Stimulated activated CD4-positive, alpha-beta T cell treated with anti-CD3 and anti-CD28 coated beads, TNF-alpha, amount 100 ng/mL, for 24 hours (primary cell): ENCODE data around the gene SMG7.

ENCODE experiments used
- DNase-seq, 3 experiments: peaks; one replicate each; pipeline ENCODE4 v3.0.0-alpha.2; 2020; ENCODE audit warnings: low read depth in 3 of 3

The SMG7 gene

GRCh38 chr1:183565261-183565660 is 93.0 kb downstream of the SMG7 start:
- DNase-seq: no peak

DNA sequence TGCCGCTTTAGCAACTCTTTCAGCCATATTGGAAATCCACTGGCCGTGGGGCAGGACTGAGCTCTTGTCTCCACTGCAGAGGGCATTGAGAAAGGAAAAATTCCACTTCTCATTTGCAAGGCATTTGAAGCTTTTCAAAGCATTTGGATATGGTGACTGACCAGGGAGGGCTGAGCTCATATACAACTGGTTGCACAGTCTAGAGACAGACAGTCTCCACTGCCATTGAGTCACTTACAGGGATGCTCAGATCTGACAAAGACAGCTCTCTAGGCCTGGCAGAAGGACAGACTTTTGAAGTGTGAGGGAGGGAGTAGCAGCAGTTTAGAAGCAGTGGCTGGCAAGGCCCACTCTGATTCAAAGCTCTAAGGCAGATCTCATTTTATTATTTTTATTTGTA is 93.7 kb downstream of the SMG7 start:
- DNase-seq: no peak

DNA sequence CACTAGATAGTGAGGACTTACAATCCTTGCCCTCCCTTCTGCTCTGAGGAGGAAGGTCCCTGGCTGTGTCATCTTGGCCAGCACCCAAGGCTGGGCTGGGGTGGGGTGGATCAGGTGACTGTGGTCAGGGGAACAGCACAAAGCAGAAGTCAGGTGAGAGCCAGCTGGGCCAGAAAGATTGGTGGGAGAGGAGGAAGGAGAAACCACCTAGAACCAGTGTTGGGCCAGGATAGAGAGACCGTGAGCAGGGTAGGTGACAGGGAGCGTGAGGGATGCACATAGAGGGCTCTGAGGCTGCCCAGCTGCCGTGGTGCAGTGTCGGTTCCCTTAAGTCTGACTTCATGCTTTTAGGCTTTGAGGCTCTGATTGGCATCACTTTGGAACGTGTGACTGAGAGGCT is 95.3 kb downstream of the SMG7 start:
- DNase-seq: no peak

DNA sequence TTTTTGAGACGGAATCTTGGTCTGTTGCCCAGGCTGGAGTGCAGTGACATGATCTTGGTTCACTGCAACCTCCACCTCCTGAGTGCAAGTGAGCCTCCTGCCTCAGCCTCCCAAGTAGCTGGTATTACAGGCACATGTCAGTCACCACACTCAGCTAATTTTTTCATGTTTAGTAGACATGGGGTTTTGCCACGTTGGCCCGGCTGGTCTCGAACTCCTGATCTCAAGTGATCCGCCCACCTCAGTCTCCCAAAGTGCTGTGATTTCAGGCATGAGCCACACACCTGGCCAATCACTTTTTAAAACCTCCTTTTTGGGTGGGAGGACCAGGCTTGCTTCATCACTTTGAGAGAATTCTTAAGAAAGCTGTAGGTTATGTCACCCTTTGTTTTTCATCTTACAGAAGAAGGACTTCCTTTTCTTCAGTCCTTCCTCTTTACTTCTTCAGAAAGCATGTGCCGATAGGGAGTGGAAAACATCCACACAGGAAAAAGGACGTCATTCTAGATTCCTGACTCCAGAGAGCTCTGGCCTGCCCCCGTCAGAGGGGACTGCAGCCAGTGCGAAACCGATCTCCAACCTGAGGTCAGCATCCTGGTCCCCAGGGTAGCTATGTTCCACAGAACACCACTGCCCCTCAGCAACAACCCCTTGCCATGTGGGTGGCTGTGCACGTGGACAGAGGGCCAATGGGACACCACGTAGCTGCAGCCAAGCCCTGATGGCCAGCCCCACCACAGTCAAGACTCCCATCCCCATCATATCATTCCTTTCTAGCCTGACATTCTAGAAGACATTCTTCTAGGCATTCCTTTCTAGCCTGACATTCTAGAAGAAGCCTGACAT is 96.1 kb downstream of the SMG7 start:
- DNase-seq: no peak

DNA sequence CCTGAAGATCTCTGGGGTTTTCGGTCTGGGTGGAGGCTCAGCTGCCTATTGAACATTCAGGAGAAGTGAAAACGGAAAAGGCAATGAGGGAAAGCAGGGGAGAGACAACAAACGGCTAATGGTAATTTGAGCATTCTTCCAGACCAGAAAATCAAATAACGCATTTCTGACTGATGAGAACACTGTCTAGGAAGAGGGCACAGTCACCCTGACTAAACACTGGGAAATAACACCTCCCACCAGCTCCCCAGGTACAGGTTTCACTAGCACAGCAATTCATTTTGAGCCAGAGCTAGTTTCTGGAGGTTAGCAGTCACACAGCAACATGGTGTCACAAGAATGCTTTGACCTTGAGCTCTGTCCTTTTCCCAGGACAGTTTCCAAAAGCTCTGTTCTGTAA is 96.8 kb downstream of the SMG7 start:
- no peak for DNase-seq

DNA sequence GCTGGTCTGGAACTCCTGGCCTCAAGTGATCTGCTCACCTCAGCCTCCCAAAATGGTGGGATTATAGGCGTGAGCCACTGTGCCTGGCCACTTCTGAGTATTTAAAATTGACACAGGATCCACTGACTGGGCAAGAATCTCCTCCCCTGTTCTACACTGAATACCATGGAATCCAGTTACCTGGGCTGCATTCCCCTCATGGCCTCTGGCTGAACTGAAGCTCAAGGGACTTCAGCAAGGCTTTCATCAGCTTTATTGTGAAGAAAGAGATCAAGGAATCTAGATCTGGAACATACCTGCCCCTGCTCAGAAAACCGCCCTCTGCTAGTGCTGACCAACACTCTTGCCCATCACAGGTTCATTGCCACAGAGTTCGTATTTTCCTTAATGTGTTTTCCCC is 97.5 kb downstream of the SMG7 start:
- DNase-seq: no peak

DNA sequence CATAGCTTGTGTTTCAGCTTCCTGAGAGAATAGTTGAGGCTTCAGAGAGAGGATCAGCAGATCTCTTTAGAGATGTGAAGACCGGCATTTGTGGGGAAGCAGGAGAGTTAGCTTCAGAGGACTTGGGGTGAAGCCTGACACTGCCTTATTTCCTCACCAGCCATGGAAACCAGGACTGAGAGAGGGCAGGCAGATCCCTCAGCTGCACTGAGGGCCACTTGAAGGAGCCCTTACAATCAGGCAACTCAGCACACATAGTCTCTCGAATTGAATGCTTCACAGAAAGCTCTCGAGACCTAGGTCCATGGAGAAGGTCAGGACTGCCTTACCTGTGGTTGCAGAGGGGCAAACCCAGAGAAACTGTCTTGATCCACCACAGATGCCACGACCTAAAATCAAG is 98.2 kb downstream of the SMG7 start:
- no peak for DNase-seq

DNA sequence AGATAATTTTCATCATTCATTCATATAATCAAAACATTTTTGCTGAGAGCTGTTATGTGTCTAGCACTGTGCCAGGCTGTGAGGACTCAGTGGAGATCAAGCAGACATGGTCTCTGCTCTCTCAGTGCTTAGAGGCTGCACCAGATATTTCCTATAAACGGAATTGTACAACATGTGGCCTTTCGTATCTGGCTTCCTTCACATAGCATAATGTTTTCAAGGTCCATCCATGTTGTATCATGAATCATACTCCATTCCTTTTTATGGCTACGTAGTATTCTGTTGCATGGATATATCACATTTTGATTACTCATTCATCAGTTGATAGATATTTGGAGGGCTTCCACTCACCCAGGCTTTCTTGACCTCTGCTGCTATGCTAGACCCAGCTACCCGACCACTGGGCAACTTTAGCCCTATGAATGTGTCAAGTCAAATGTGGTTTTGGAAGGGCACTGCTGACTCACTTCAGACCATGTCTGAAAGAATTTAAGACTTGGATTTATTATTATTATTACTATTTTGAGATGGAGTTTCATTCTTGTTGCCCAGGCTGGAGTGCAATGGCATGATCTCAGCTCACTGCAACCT is 99.5 kb downstream of the SMG7 start:
- DNase-seq: no peak

DNA sequence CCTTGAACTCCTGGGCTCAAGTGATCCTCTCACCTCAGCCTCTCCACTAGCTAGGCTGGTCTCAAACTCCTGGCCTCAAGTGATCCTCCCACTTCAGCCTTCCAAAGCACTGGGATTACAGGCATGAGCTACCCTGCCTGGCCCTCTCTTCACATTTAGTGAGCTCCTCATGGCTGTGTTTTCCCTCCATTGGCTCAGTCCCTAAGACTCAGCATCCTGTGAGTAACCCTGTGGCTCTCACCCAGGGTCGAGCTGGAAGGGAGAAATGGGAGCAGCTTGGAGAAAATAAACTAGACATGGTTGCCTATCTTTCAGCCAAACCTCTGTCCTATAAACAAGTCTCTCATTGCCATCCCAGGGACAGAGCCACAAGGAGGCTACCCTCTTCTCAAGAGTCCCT is 100.4 kb downstream of the SMG7 start:
- no peak for DNase-seq

DNA sequence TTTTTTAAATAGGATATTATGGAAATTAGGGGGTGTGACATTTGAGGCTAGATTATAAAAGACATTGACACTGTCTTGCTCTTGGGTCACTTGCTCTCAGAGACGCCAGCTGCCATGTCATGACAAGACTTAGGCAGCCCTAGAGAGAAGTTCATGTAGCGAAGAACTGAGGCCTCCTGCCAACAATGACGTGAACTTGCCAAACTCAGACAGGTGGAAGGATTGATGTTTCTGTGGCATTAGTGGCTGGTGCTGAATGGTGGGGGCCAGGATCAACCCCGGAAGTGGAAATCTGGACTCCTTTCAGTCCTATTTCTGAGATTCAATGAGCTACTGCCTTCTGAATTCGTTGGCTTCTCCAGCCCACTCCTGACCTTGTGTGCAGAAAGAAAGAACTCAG is 103.3 kb downstream of the SMG7 start:
- DNase-seq: no peak

DNA sequence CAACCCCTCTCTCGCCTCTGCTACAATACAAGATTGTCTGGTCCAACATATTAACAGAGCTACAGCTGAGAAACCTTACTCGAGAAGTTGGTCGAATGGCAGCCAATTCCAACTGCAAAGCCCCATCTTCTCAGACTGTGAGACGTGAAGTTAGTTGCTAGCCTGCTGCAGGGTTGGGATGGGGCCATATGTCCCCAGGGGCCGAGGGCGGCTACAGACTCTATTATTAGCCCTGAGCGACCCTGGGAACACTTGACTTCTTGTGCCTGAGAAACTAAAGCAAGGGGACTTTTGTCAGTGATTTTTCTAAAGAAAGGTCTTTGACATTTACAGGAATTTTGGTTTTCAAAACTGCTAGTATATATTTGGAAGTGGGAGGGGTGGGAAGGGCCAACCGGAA is 104.2 kb downstream of the SMG7 start:
- no peak for DNase-seq

DNA sequence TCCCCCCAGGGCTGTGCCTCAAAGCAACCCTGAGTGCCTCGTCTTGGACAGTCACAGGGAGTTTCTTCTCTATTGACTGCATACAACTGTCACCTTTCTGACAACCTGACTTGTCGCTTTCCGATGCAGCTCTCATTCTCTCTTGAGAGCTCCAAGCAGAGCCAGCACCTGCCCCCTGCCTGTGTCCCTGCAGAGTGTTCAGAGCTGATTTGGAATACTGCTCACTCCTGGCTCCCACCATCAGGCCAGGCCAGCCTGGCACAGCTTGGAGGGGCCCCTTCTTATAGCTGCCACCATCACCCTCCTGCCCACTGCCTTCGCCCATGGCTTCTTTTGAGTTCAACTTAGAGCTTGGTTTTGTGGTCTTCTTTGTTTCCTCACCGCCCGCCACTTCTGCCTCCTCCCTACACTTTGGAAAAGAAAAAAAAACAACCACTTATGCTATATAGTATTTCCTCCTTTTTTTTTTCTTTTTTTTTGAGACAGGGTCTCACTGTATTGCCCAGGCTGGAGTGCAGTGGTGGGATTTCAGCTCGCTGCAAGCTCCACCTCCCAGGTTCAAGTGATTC is 105.7 kb downstream of the SMG7 start:
- DNase-seq: no peak

GRCh38 chr1:183578856-183579255 is 106.6 kb downstream of the SMG7 start:
- no peak for DNase-seq

DNA sequence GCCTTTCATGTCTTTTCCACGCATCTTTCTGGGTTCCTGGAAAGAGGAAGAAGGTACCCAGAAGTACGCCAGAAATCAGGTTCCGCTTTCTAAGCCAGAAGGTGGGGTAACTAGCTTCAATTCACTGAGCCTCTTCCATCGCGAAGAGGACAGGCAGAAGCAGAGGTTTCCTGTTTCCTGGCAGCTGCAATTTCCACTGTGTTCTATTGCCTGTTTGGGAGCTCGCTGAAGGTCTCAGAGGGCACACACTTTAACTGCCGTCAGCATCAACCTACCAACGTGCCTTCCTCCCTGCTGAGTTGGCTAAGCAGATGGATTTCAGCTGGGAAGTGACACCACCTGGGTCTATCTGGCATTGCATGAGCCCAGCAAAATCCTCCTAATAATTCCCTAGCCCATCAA is 108.0 kb downstream of the SMG7 start:
- DNase-seq: no peak

- DNase-seq: no peak
Measured at GRCh38 chr1:183582021-183582713, 109.9 kb downstream of the SMG7 start.

DNA sequence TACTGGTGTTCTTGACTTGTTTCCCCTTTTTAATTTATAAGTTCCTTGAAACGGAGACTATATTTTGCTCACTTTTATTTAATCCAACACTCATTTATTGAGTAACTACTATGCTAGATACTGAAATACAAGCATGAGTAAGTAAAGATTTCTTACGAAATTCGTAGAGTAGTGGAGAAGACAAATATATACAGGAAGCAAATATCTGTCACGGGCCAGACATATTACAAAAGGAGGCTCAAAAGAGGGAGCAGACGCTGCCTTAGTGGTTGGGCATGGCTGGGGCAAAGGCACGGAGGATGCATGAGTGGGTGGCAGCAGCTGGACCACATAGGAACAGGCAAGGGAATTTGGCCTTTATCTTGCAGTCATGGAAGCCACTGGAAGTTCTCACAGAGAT is 111.2 kb downstream of the SMG7 start:
- DNase-seq: no peak

DNA sequence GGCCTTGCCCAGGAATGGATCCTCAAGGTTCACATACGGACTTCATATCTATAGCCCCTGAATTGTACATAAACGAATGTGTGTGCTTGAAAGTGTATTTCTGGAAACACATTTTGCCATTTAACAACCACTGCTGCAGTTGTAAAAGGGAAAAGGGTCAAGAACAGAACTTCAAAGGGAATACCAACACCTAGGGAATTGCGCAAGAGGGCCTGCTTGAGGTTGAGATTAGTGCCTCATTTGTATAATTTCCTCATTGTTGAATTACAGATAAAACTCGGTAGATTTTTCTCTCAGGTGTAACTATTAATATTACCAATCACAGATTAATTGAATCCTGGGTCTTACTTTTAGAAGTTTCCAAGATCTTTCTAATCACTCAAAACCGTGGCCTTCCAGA is 111.8 kb downstream of the SMG7 start:
- no peak for DNase-seq

DNA sequence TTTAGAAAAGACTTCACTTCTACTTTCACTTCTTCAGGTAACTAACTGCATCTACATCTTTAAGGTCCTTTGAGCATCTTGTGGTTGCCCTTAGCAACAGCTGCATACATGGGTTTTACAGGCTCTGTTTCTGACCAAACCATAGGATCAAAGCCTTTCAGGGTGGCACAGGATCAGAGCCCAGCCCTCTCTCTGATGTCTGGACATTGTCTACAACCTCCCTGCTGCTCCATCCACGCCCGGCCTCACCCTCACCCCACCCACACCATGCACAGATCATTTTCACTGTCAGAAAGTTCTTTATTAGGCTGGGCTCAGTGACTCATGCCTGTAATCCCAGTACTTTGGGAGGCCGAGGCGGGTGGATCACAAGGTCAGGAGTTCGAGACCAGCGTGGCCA is 112.7 kb downstream of the SMG7 start:
- no peak for DNase-seq

DNA sequence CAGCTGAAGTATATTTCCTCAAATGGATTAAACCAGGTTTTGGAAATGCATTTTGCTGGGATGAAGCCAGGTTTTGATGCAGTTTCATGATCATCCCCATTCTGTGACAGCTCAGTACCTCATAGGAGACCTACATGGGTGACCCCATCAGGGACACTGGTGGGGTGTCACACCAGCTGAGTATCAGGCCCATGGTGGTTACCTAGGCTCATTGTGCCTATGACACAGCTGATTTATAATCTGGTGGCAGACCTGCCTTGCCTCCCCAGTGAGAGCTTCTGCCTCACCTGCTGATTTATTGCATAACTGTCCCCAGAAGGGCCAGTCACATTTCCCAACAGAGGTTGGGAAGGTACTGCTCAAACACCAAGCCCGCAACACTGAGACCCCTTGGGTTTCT is 114.2 kb downstream of the SMG7 start:
- no peak for DNase-seq

DNA sequence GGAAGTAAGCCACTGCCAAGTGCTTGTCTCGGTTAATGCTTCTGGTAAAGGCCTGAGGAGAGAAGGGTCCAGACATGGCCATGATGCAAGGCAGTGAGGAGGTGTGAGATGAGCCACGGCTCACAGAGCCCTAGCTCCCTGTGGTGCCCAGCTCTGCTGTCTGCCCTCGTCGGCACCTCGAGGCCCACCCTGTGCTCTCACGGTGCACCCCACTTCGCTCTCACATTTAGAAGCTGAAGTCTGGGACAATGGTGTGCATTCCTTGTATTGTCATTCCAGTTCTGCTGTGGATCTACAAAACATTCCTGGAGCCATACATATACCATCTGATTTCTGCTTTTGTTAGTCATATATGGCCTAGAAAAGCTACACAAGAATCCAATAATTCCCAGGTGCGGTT is 114.6 kb downstream of the SMG7 start:
- DNase-seq: no peak

GRCh38 chr1:183588827-183589226 is 116.5 kb downstream of the SMG7 start:
- DNase-seq: no peak

DNA sequence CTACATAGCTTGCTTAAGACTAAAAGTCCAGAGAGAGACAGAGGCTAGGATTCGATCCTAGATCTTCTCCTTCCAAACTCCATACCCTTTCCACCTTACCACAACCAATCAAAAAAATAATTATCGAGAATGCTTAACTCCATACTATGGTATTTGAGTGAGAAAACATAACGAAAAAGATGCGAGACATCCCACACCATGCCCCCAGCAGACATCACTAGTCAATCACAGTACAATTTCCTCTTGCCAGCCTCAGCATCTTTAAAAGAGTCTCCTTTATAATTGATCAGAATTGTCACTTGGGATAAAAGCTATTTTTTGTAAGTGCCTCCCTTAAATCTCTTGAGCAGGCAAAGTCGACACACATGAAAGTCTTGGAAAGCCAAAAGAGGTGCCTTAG is 117.1 kb downstream of the SMG7 start:
- DNase-seq: no peak

- DNase-seq: no peak
Measured at GRCh38 chr1:183589874-183590243, 117.6 kb downstream of the SMG7 start.
